RWPE1 (cell line): ENCODE results near the gene PPP2R1A.

Experiments
- CTCF ChIA-PET: fragments of 350-600 bp; sonication (Branson Sonifier 250); formaldehyde crosslinking; extraction: SDS; loops from one replicate; lab custom pipeline; 2021; lab: Yijun Ruan, JAX
- POLR2A ChIA-PET: fragments of 400-600 bp; formaldehyde crosslinking; extraction: SDS; loops from one replicate; lab custom pipeline; 2020; ENCODE audit warnings: antibody characterized with exemption; ENCODE audit not compliant: low non-redundant PET; lab: Yijun Ruan, JAX
- DNase-seq: peaks from one replicate; pipeline ENCODE4 v3.0.0; 2012; ENCODE audit warnings: low spot score
- H3K27ac ChIP-seq: fragments of 450-650 bp; 2 replicates; pipeline ENCODE4 v1.5.1; 2017
- CTCF ChIP-seq: fragments of 450-650 bp; conservative IDR thresholded peaks from 2 replicates; pipeline ENCODE4 v1.5.1; 2017; ENCODE audit warnings: low read depth, mild to moderate bottlenecking

Gene PPP2R1A

GRCh38 chr19:52214241-52214640 is 24.4 kb downstream of the PPP2R1A start:
- H3K27ac ChIP-seq: no peak overlapping the region
- ChIA-PET CTCF (no interaction called here), POLR2A (interaction anchor here (0.7 kb wide), 1 partner anchor 606 kb away, joined by 3 read pairs; no protein-coding TSS in a partner anchor)
- no peak for TF ChIP-seq CTCF
- no peak for DNase-seq

- POLR2A ChIA-PET: no interaction called here
These were observed 26.5 kb downstream of the PPP2R1A start for GRCh38 chr19:52216401-52216800.

GRCh38 chr19:52217576-52217975 is 27.7 kb downstream of the PPP2R1A start:
- POLR2A ChIA-PET: no interaction called here
- CTCF ChIA-PET: no interaction called here
- DNase-seq: no peak
- no peak for TF ChIP-seq CTCF
- H3K27ac ChIP-seq: no peak overlapping the region

More at GRCh38 chr19:52216401-52216800, 26.5 kb downstream of the PPP2R1A start:
- no peak overlapping the region for H3K27ac ChIP-seq
- CTCF ChIA-PET: no interaction called here
- DNase-seq: no peak
- TF ChIP-seq CTCF: no peak

- H3K27ac ChIP-seq: no peak overlapping the region
- TF ChIP-seq CTCF: no peak
- no peak for DNase-seq
- ChIA-PET POLR2A (no interaction called here), CTCF (no interaction called here)
These were observed 29.8 kb downstream of the PPP2R1A start for GRCh38 chr19:52219611-52220010.

GRCh38 chr19:52221031-52221430 is 31.2 kb downstream of the PPP2R1A start:
- POLR2A ChIA-PET: no interaction called here

GRCh38 chr19:52221831-52222375 is 32.1 kb downstream of the PPP2R1A start:
- DNase-seq: no peak
- CTCF ChIA-PET: no interaction called here
- no peak for TF ChIP-seq CTCF
- POLR2A ChIA-PET: no interaction called here
- H3K27ac ChIP-seq: no peak overlapping the region

More at GRCh38 chr19:52221031-52221430, 31.2 kb downstream of the PPP2R1A start:
- CTCF ChIA-PET: no interaction called here
- no peak for DNase-seq
- H3K27ac ChIP-seq: no peak overlapping the region
- no peak for TF ChIP-seq CTCF

- H3K27ac ChIP-seq: no peak overlapping the region
- ChIA-PET CTCF (no interaction called here), POLR2A (no interaction called here)
- TF ChIP-seq CTCF: no peak
- no peak for DNase-seq
These were observed 34.4 kb downstream of the PPP2R1A start for GRCh38 chr19:52224211-52224610.
